Mesenchymal stem cell (in vitro differentiated cells and primary cell): ENCODE measurements around the gene TEKTIP1. TPM values are rescaled to one million over a fixed set of nuclear protein-coding genes. Genes with fewer than 3 reads are reported as not detected.

Source experiments
- small RNA-seq: library from polyadenylated mRNA; stranded (forward); fragments of <200 nt; extraction: miRNeasy Mini kit (QIAGEN cat#:217004); gene quantifications from one replicate; pipeline ENCODE3, GENCODE V24; 2013; ENCODE audit warnings: low read depth

TEKTIP1 gene

Small RNAs within 50 kb of the gene (small RNA-seq; reads per million reads assigned to genes)
- gene AC005786.1 (not detected), gene RF00212 (not detected)
